Loucy (cell line): ENCODE data around the gene LIMA1.

Experiments
- H2AFZ ChIP-seq: fragments of 200-600 bp; sonication (generic); 2 replicates; pipeline ENCODE4 v1.6.0; 2016; ENCODE audit warnings: antibody characterized with exemption, mild to moderate bottlenecking, low read length, moderate library complexity
- H3F3A ChIP-seq: fragments of 200-600 bp; 2 replicates; pipeline ENCODE4 v1.6.0; 2016; ENCODE audit warnings: antibody characterized with exemption, low read depth, mild to moderate bottlenecking
- H3K27me3 ChIP-seq: fragments of 200-600 bp; sonication (generic); 2 replicates; pipeline ENCODE4 v1.6.1; 2014; ENCODE audit warnings: low read length, mild to moderate bottlenecking; ENCODE audit not compliant: insufficient read depth, poor library complexity, severe bottlenecking
- H3K36me3 ChIP-seq: fragments of 200-600 bp; sonication (generic); 2 replicates; pipeline ENCODE4 v1.6.1; 2016; ENCODE audit warnings: low read length; ENCODE audit not compliant: insufficient read depth
- H3K4me1 ChIP-seq: fragments of 200-600 bp; sonication (generic); 2 replicates; pipeline ENCODE4 v1.5.1; 2014; ENCODE audit warnings: low read length, mild to moderate bottlenecking; ENCODE audit not compliant: insufficient read depth, poor library complexity, severe bottlenecking
- H3K4me2 ChIP-seq: fragments of 200-600 bp; sonication (generic); 2 replicates; pipeline ENCODE4 v1.6.0; 2014; ENCODE audit warnings: antibody characterized with exemption, low read length, low read depth, mild to moderate bottlenecking; ENCODE audit not compliant: poor library complexity, severe bottlenecking
- H3K4me3 ChIP-seq: fragments of 200-600 bp; sonication (generic); 2 replicates; pipeline ENCODE4 v1.5.1; 2014; ENCODE audit warnings: low read length, mild to moderate bottlenecking, mixed read lengths; ENCODE audit not compliant: poor library complexity, severe bottlenecking
- H3K79me2 ChIP-seq: fragments of 200-600 bp; sonication (generic); 2 replicates; pipeline ENCODE4 v1.6.1; 2014; ENCODE audit warnings: low read length; ENCODE audit not compliant: insufficient read depth
- H3K9ac ChIP-seq: fragments of 200-600 bp; sonication (generic); 2 replicates; pipeline ENCODE4 v1.6.0; 2014; ENCODE audit warnings: mild to moderate bottlenecking, low read depth, low read length, moderate library complexity; ENCODE audit not compliant: poor library complexity, severe bottlenecking
- H3K9me2 ChIP-seq: fragments of 200-600 bp; sonication (generic); replicated peaks from 2 replicates; pipeline ENCODE4 v1.6.1; 2016; ENCODE audit warnings: low read depth, low read length, mixed read lengths
- H3K9me3 ChIP-seq: fragments of 200-600 bp; sonication (generic); 2 replicates; pipeline ENCODE4 v1.6.1; 2014; ENCODE audit warnings: mild to moderate bottlenecking, antibody characterized with exemption, low read length, low read depth; ENCODE audit not compliant: insufficient read depth
- H4K20me1 ChIP-seq: fragments of 200-600 bp; sonication (generic); 2 replicates; pipeline ENCODE4 v1.6.0; 2014; ENCODE audit warnings: antibody characterized with exemption, low read length, mild to moderate bottlenecking; ENCODE audit not compliant: insufficient read depth, poor library complexity, severe bottlenecking
- CTCF ChIP-seq: fragments of 200-600 bp; sonication (generic); conservative IDR thresholded peaks from 2 replicates; pipeline ENCODE4 v1.5.1; 2014; ENCODE audit warnings: mild to moderate bottlenecking, antibody characterized with exemption, low read length
- EZH2phosphoT487 ChIP-seq: fragments of 200-600 bp; IDR thresholded peaks from 2 replicates; pipeline ENCODE4 v1.6.1; 2018; ENCODE audit warnings: antibody characterized with exemption, mild to moderate bottlenecking, moderate library complexity, borderline replicate concordance

Gene LIMA1

GRCh38 chr12:50279501-50279900 lies 3.8 kb downstream of the LIMA1 start:
- Histone ChIP-seq H2AFZ (no peak overlapping the region), H3K4me1 (peaks cover 43% of the 10 kb centered on the region), H3K9me2 (no peaks in the 10 kb centered on the region), H4K20me1 (no peaks in the 10 kb centered on the region), H3K4me3 (no peak overlapping the region), H3K36me3 (no peaks in the 10 kb centered on the region), H3K9ac (no peak overlapping the region), H3K4me2 (no peak overlapping the region), H3F3A (0 out of 2 replicates have a peak, but pooled peaks cover 3% of the 10 kb centered on the region), H3K27me3 (no peaks in the 10 kb centered on the region), H3K79me2 (peaks cover 10% of the 10 kb centered on the region; the same call in 1 of the 2 replicates), H3K9me3 (no peaks in the 10 kb centered on the region)
- TF ChIP-seq EZH2phosphoT487 (no peak), CTCF (no peak)

DNA sequence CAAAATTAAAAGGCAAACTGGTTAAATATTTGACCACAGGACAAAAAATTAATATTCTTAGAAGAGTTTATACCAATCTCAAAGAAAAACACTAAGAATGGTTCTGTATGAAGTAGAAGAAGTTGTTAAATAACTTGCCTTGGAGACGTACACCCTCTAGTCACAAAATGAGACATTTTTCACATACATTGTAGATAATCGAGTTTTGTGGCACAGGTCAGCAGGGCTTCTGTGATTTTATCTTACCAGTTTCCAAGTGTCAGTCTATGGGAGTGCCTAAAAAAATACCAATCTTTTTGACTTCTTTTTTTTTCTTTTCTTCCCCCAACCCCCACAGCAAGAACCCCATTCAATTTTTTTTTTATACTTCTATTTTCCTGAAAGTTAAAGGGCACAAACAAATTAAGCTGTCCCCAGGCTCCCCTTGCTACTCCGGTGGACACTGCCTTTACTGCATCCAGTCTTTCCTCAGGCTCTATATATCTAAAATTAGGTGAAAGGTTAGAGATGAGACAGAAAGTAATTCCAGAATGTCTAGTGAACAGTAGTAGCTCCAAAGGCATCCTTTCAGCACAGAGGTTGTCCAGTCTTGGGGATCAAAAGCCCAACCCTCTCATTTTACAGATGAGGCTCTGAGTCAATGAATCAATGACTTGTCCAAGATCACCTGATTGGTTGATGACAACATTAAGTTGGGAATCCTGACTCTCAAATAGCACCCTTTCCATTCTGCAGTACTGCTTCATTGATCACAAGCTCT lies 6.2 kb downstream of the LIMA1 start:
- Histone ChIP-seq H3K36me3 (no peaks in the 10 kb centered on the region), H3K79me2 (no peaks in the 10 kb centered on the region), H3K4me1 (peaks cover 25% of the 10 kb centered on the region), H3K9ac (no peak overlapping the region), H3F3A (0 out of 2 replicates have a peak, but pooled peaks cover 3% of the 10 kb centered on the region), H4K20me1 (no peaks in the 10 kb centered on the region), H3K9me2 (no peaks in the 10 kb centered on the region), H3K9me3 (no peaks in the 10 kb centered on the region), H2AFZ (no peak overlapping the region), H3K27me3 (no peaks in the 10 kb centered on the region), H3K4me2 (no peak overlapping the region), H3K4me3 (no peak overlapping the region)
- 0 out of 2 replicates have a peak, but pooled peaks have one; percentile 8 for TF ChIP-seq CTCF
- TF ChIP-seq EZH2phosphoT487 = no peak

GRCh38 chr12:50276068-50276467 lies 7.3 kb downstream of the LIMA1 start:
- H3F3A ChIP-seq = 0 out of 2 replicates have a peak, but pooled peaks cover 3% of the 10 kb centered on the region

More at GRCh38 chr12:50276068-50276467, 7.3 kb downstream of the LIMA1 start:
- Histone ChIP-seq H2AFZ (no peak overlapping the region), H3K27me3 (no peaks in the 10 kb centered on the region), H3K4me1 (peaks cover 19% of the 10 kb centered on the region), H3K9me3 (no peaks in the 10 kb centered on the region), H3K9ac (no peak overlapping the region), H3K9me2 (no peaks in the 10 kb centered on the region), H3K4me3 (peak overlapping the region; percentile 30), H3K79me2 (no peaks in the 10 kb centered on the region), H3K4me2 (peak overlapping the region; percentile 61), H3K36me3 (no peaks in the 10 kb centered on the region), H4K20me1 (no peaks in the 10 kb centered on the region)
- TF ChIP-seq CTCF (no peak), EZH2phosphoT487 (no peak)
